Neuronal stem cell (in vitro differentiated cells): ENCODE data around the gene NMUR1.
A peak's percentile ranks its signal among the peaks of the same experiment; 100 is the strongest.

Source experiments
- DNase-seq: peaks from one replicate; pipeline ENCODE4 v3.0.0-alpha.2; 2013; ENCODE audit warnings: low spot score
- H2AFZ ChIP-seq: one replicate; pipeline ENCODE4 v1.6.1; 2013; ENCODE audit warnings: mild to moderate bottlenecking, low read length, inconsistent platforms
- H2AK5ac ChIP-seq: 2 replicates; pipeline ENCODE4 v1.6.1; 2013; ENCODE audit warnings: low read depth, mild to moderate bottlenecking, inconsistent platforms, low read length, moderate library complexity, mixed read lengths
- H2BK120ac ChIP-seq: 2 replicates; pipeline ENCODE4 v1.6.1; 2013; ENCODE audit warnings: low read depth, mild to moderate bottlenecking, inconsistent platforms, low read length, moderate library complexity, mixed read lengths
- H2BK12ac ChIP-seq: one replicate; pipeline ENCODE4 v1.6.1; 2013; ENCODE audit warnings: low read length, inconsistent platforms
- H2BK15ac ChIP-seq: 2 replicates; pipeline ENCODE4 v1.6.1; 2013; ENCODE audit warnings: mild to moderate bottlenecking, low read length, inconsistent platforms, mixed read lengths
- H2BK5ac ChIP-seq: one replicate; pipeline ENCODE4 v1.6.1; 2013; ENCODE audit warnings: inconsistent platforms, mild to moderate bottlenecking, low read length, moderate library complexity
- H3K14ac ChIP-seq: one replicate; pipeline ENCODE4 v1.6.1; 2013; ENCODE audit warnings: low read length, inconsistent platforms
- H3K18ac ChIP-seq: 2 replicates; pipeline ENCODE4 v1.6.1; 2013; ENCODE audit warnings: low read length, inconsistent platforms
- H3K23ac ChIP-seq: 2 replicates; pipeline ENCODE4 v1.6.1; 2013; ENCODE audit warnings: low read depth, mild to moderate bottlenecking, mixed read lengths, low read length, inconsistent platforms; ENCODE audit not compliant: poor library complexity
- H3K27ac ChIP-seq: replicated peaks from 3 replicates; pipeline ENCODE4 v1.5.1; 2013; ENCODE audit warnings: low read length, inconsistent platforms
- H3K27me3 ChIP-seq, 3 experiments: 2 replicates each; pipeline ENCODE4 v1.6.1; 2013; ENCODE audit warnings: low read length in 3 of 3, mild to moderate bottlenecking in 2 of 3, inconsistent platforms in 1 of 3, low read depth in 1 of 3, mixed read lengths in 1 of 3, moderate library complexity in 1 of 3; ENCODE audit not compliant: control insufficient read depth in 3 of 3, insufficient read depth in 3 of 3
- H3K36me3 ChIP-seq, 2 donors: replicated peaks in 1 of 2; 2 replicates each; pipeline ENCODE4 v1.6.1; 2013; ENCODE audit warnings: low read length in 2 of 2; ENCODE audit not compliant: control insufficient read depth in 2 of 2, insufficient read depth in 2 of 2
- H3K4ac ChIP-seq: 2 replicates; pipeline ENCODE4 v1.6.1; 2013; ENCODE audit warnings: inconsistent platforms, mild to moderate bottlenecking, low read length, moderate library complexity
- H3K4me1 ChIP-seq, 2 donors: 1 replicate in 1 of 2; 2 replicates in 1 of 2; pipeline ENCODE4 v1.6.1; 2013; ENCODE audit warnings: low read length in 2 of 2, low read depth in 1 of 2; ENCODE audit not compliant: control insufficient read depth in 2 of 2, insufficient read depth in 1 of 2
- H3K4me2 ChIP-seq: one replicate; pipeline ENCODE4 v1.6.1; 2013; ENCODE audit warnings: mild to moderate bottlenecking, low read length, inconsistent platforms; ENCODE audit not compliant: insufficient read depth, poor library complexity, severe bottlenecking
- H3K4me3 ChIP-seq, 2 donors: 2 replicates each; pipeline ENCODE4 v1.5.1; 2013; ENCODE audit warnings: low read length in 2 of 2, mild to moderate bottlenecking in 2 of 2, inconsistent platforms in 1 of 2, moderate library complexity in 1 of 2
- H3K79me1 ChIP-seq: one replicate; pipeline ENCODE4 v1.6.1; 2013; ENCODE audit warnings: low read depth, mild to moderate bottlenecking, inconsistent platforms, low read length, moderate library complexity
- H3K9ac ChIP-seq: one replicate; pipeline ENCODE4 v1.6.1; 2013; ENCODE audit warnings: mild to moderate bottlenecking, low read depth, low read length, inconsistent platforms; ENCODE audit not compliant: poor library complexity
- H3K9me3 ChIP-seq, 2 donors: replicated peaks in 1 of 2; 2 replicates each; pipeline versions ENCODE3 to v1.6.1; 2013; ENCODE audit warnings: low read length in 2 of 2, mild to moderate bottlenecking in 2 of 2, inconsistent platforms in 1 of 2, low read depth in 1 of 2, mixed read lengths in 1 of 2, moderate library complexity in 1 of 2; ENCODE audit not compliant: control insufficient read depth in 2 of 2, insufficient read depth in 1 of 2
- H4K8ac ChIP-seq: one replicate; pipeline ENCODE4 v1.6.1; 2013; ENCODE audit warnings: low read depth, mild to moderate bottlenecking, inconsistent platforms, low read length, moderate library complexity
- H4K91ac ChIP-seq: one replicate; pipeline ENCODE4 v1.6.1; 2013; ENCODE audit warnings: low read length, low read depth, mild to moderate bottlenecking, inconsistent platforms; ENCODE audit not compliant: poor library complexity
- WGBS, 2 donors: extraction: QIAGEN DNeasy Blood & Tissue Kit; methylation state at CpG; one replicate each; pipeline ENCODE4 v1.1.7; 2013; ENCODE audit warnings: missing lambda C conversion rate in 2 of 2, mixed read lengths in 1 of 2; ENCODE audit not compliant: insufficient read length in 2 of 2, insufficient replicate concordance in 1 of 2; ENCODE audit errors: extremely low coverage in 2 of 2; 5-methylcytosine and 5-hydroxymethylcytosine counted together

Gene NMUR1

DNA sequence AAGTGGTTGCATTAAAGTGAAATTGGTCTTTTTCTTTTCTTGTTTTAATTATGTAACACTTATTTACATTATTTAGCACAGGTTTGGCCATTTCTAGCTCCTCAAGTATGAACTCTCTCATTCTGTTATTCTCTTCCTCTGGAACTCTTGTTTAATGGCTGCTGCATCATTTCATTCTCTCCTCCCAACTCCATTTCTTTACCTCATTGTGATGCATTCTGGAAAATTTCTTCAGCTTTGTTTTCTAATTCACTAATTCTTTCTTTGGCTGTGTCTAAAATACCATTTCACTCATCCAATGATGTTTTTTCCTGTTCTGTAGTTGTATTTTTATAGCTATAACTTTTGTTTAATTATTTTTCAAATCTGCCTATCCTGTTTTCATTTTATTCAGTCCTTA lies 22.5 kb upstream of the NMUR1 start:
- Histone ChIP-seq H3K23ac (no peak overlapping the region), H3K79me1 (no peaks in the 10 kb centered on the region), H2BK120ac (no peak overlapping the region), H3K14ac (no peak overlapping the region), H4K91ac (no peak overlapping the region), H2AK5ac (no peak overlapping the region), H2BK12ac (no peak overlapping the region), H4K8ac (no peak overlapping the region), H3K4me2 (no peak overlapping the region), H2BK5ac (no peak overlapping the region), H3K18ac (no peak overlapping the region), H3K27me3 (peaks cover 0 to 3% (median 0%) of the 10 kb centered on the region in 3 experiments), H2AFZ (no peak overlapping the region), H3K9ac (no peak overlapping the region), H3K4me1 (peaks cover 0 to 4% of the 10 kb centered on the region in 2 donors), H3K4me3 (no peak overlapping the region), H3K4ac (no peak overlapping the region), H3K9me3 (peaks cover 0 to 4% of the 10 kb centered on the region in 2 donors), H3K27ac (no peak overlapping the region), H2BK15ac (no peak overlapping the region), H3K36me3 (no peaks in the 10 kb centered on the region)
- no peak for DNase-seq

DNA sequence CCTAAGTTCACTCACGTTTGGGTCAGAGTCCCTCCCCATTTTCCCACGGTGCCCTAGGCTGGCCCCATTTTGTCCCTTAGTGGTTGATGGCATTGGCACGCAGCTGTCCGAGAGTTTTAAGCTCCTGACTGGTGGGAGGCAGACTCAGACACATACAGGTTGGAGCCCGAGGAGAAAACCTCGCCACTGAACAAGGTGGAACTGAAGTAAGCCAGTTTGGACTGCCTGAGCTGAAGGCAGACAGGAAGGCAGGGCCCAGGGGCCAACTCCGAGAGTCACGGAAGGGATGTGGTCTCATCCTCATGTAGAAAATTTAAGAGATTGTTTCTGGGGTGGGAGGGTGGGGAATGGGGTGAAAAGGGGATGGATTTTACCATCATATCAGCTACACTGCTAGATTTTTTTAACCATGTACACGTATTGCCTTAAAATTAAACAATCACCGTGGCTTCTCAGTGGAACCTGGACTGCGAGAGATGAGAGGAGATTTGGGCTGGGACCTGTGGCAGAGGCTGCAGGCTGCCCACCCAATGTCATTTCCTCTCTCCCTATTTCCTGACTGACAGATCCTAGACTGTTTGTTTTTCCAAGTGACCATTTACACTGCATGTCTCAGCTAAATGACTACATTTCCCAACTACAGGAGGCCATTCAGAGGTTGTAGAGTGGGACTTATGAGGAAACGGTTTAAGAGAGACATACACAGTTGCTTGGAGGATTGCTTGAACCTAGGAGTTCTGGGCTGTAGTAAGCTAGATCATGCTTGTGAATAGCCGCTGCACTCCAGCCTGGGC lies 19.4 kb upstream of the NMUR1 start:
- peaks cover 0 to 4% of the 10 kb centered on the region in 2 donors for H3K9me3 ChIP-seq
- H3K79me1 ChIP-seq: no peaks in the 10 kb centered on the region
- H3K14ac ChIP-seq: no peak overlapping the region
- no peak overlapping the region for H2AK5ac ChIP-seq
- no peak overlapping the region for H4K91ac ChIP-seq
- peaks cover 0 to 3% (median 0%) of the 10 kb centered on the region in 3 experiments for H3K27me3 ChIP-seq
- no peak overlapping the region for H2BK5ac ChIP-seq
- no peak overlapping the region for H3K18ac ChIP-seq
- no peak overlapping the region for H3K23ac ChIP-seq
- no peak overlapping the region for H3K4me3 ChIP-seq
- WGBS, 2 donors: no CpG with 5 or more reads among the region's 13 CpGs
- H4K8ac ChIP-seq: no peak overlapping the region
- no peaks in the 10 kb centered on the region for H3K36me3 ChIP-seq
- H2BK12ac ChIP-seq: no peak overlapping the region
- no peaks in the 10 kb centered on the region for H3K4me1 ChIP-seq
- no peak overlapping the region for H3K27ac ChIP-seq
- no peak overlapping the region for H3K4me2 ChIP-seq
- H2AFZ ChIP-seq: no peak overlapping the region
- no peak for DNase-seq
- no peak overlapping the region for H2BK15ac ChIP-seq
- no peak overlapping the region for H2BK120ac ChIP-seq
- no peak overlapping the region for H3K9ac ChIP-seq
- H3K4ac ChIP-seq: no peak overlapping the region

DNA sequence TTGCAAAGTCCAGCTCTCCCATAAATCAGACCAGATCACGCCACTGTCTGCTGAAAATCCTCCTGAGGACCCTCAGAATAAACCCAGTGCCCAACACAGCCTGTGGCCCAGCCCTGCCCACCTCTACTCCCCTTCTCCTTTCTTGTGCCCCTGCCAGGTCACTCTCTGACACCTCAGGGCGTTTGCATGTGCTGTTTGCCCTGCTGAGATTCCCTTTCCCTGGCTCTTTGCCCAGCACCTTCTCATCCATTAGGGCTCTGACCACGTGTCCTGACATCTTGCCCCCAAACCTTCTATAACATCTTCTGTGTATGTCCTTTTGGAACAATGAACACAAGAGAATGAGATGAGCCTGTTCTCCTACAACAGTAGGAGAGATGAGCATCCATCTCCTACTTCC lies 18.5 kb upstream of the NMUR1 start:
- no peaks in the 10 kb centered on the region for H3K36me3 ChIP-seq

DNA sequence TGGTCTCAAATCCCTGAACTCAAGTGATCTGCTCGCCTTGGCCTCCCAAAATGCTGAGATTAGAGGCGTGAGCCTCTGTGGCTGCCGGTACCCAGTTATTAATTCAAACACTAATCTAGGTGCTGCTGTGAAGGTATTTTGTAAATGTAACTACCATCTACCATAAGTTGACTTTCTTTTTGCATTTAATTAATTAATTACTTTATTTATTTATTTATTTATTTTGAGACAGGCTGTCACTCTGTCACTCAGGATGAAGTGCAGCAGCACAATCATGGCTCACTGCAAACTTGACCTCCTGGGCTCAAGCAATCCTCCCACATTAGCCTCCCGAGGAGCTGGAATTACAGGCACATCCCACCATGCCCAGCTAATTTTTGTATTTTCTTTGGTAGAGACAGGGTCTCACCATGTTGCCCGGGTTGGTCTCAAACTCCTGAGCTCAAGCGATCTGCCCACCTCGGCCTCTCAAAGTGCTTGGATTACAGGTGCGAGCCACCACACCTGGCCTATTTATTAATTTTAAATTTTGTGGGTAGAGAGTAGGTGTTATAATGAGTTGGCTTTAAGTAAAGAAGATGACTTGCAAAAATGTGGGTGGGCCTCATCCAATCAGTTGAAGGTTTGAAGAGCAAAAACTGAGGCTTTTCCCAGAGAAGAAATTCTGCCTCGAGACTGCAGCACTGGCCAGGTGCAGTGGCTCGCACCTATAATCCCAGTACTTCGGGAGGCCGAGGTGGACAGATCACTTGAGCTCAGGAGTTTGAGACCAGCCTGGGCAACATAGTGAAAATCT lies 17.3 kb upstream of the NMUR1 start:
- Histone ChIP-seq H3K23ac (no peak overlapping the region), H4K91ac (no peak overlapping the region), H3K4ac (no peak overlapping the region), H3K36me3 (no peaks in the 10 kb centered on the region), H2AK5ac (no peak overlapping the region), H2BK15ac (no peak overlapping the region), H2BK120ac (no peak overlapping the region), H3K4me2 (no peak overlapping the region), H3K14ac (no peak overlapping the region), H3K79me1 (no peaks in the 10 kb centered on the region), H3K18ac (no peak overlapping the region), H3K27ac (no peak overlapping the region), H3K9ac (no peak overlapping the region), H3K4me1 (no peaks in the 10 kb centered on the region), H3K9me3 (peaks cover 2 to 14% of the 10 kb centered on the region in 2 donors), H3K4me3 (no peak overlapping the region), H2BK5ac (no peak overlapping the region), H2BK12ac (no peak overlapping the region), H4K8ac (no peak overlapping the region), H3K27me3 (peaks cover 0 to 3% (median 0%) of the 10 kb centered on the region in 3 experiments), H2AFZ (no peak overlapping the region)
- no peak for DNase-seq
- no CpG with 5 or more reads among the region's 12 CpGs for WGBS, 2 donors

More for the DNA sequence above, 18.5 kb upstream of the NMUR1 start:
- no peak overlapping the region for H3K14ac ChIP-seq
- H3K27ac ChIP-seq: no peak overlapping the region
- no peak overlapping the region for H3K4me2 ChIP-seq
- no peak overlapping the region for H2BK120ac ChIP-seq
- no peak overlapping the region for H3K4ac ChIP-seq
- H2AK5ac ChIP-seq: no peak overlapping the region
- DNase-seq: no peak
- H3K9ac ChIP-seq: no peak overlapping the region
- no peak overlapping the region for H3K23ac ChIP-seq
- no peak overlapping the region for H2BK12ac ChIP-seq
- H4K8ac ChIP-seq: no peak overlapping the region
- no peak overlapping the region for H3K4me3 ChIP-seq
- H2AFZ ChIP-seq: no peak overlapping the region
- H2BK5ac ChIP-seq: no peak overlapping the region
- H3K27me3 ChIP-seq: peaks cover 0 to 3% (median 0%) of the 10 kb centered on the region in 3 experiments
- H3K4me1 ChIP-seq: no peaks in the 10 kb centered on the region
- WGBS, 2 donors: no CpG with 5 or more reads among the region's 3 CpGs
- peaks cover 0 to 4% of the 10 kb centered on the region in 2 donors for H3K9me3 ChIP-seq
- no peaks in the 10 kb centered on the region for H3K79me1 ChIP-seq
- H3K18ac ChIP-seq: peak overlapping the region; percentile 31
- no peak overlapping the region for H4K91ac ChIP-seq
- H2BK15ac ChIP-seq: peak overlapping the region; percentile 2
